Heart left ventricle (tissue), 13 donors: ENCODE measurements around the gene CMC2.

Source experiments
- POLR2A ChIP-seq, 2 donors: fragments of 450-650 bp; IDR thresholded peaks; one replicate each; pipeline ENCODE4 v1.6.1; 2017; ENCODE audit warnings: antibody characterized with exemption in 2 of 2, mild to moderate bottlenecking in 2 of 2, moderate library complexity in 2 of 2
- TF ChIP-seq, protein P1 (sequence below), 12 donors: fragments of 200-600 bp; sonication (generic) in 4 of 12; IDR thresholded peaks; one replicate each; pipeline versions ENCODE4 v1.5.0 to v1.8.0; 2018 to 2022; ENCODE audit warnings: antibody characterized with exemption in 12 of 12, mild to moderate bottlenecking in 5 of 12
- donor health status: ischemic (EF 13 %, LVEDD 7.1; RV severe dilation, severe dysfunction).
- donor health status: DM: no; HTN: yes; CAD: no.
- donor health status: DM: no; HTN: no; CAD: no.
- donor health status: ischemic (EF 25% LVEDD 6.9; RV normal size, moderate dysfunction).
- donor health status: ischemic (EF 25% LVEDD 5.7; RV mildly dilated, moderate dysfunction).
- donor health status: ischemic (EF 35%, LVEDD 5.7; RV mildly dilated, moderate dysfunction).
- donor health status: nonischemic (EF 11% LVEDD 7.7; RV severe dilation, severe dysfunction).
- donor health status: DM: yes; HTN: yes; CAD: no.
- donor health status: PGD.
- donor health status: ischemic (EF 29% LVEDD 5.4; RV normal size, mild dysfunction).
- donor health status: nonischemic (EF 23%, LVEDD 6.1; RV moderate dilation, normal function).

DNA sequence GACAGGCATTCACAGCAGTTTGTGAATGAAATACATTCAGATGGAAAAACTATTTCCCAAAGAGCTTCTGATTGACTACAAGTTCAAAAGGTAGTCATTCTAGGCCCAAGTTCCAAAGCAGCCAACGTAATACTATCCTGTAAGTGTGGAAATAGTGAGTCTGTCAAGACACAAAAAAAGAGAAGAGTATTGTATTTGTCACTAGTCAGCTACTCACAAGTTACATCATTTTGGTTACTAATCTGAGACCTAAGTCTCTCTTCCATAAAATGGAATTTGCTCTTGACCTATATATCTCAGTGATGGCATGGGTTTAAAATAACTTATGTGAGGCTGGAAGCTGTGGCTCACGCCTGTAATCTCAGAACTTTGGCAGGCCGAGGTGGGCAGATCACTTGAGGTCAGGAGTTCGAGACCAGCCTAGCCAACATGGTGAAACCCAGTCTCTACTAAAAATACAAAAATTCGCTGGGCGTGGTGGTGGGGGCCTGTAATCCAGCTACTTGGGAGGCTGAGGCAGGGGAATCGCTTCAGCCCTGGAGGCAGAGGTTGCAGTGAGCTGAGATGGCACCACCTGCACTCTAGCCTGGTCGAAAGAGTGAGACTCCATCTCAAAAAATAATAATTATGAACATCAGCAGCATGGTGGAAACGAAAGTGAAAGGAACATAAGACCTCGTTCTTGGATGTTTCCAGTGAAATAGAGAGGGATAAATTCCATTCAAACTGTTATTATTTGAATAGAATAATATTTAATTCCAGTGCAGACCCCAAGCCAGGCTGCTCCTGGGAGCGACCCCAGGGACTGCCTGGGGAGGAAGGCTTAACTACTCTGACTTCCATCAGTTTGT lies 2.9 kb downstream of the CMC2 start:
- TF ChIP-seq, protein P1, sequence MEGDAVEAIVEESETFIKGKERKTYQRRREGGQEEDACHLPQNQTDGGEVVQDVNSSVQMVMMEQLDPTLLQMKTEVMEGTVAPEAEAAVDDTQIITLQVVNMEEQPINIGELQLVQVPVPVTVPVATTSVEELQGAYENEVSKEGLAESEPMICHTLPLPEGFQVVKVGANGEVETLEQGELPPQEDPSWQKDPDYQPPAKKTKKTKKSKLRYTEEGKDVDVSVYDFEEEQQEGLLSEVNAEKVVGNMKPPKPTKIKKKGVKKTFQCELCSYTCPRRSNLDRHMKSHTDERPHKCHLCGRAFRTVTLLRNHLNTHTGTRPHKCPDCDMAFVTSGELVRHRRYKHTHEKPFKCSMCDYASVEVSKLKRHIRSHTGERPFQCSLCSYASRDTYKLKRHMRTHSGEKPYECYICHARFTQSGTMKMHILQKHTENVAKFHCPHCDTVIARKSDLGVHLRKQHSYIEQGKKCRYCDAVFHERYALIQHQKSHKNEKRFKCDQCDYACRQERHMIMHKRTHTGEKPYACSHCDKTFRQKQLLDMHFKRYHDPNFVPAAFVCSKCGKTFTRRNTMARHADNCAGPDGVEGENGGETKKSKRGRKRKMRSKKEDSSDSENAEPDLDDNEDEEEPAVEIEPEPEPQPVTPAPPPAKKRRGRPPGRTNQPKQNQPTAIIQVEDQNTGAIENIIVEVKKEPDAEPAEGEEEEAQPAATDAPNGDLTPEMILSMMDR (IDR thresholded peaks at IDR 0.05): no peak
- TF ChIP-seq POLR2A (IDR thresholded peaks at IDR 0.05): no peak
